ENCODE results near the gene ADGRD2. TPM values are rescaled to one million over a fixed set of nuclear protein-coding genes. Genes with fewer than 3 reads are reported as not detected.

Gene ADGRD2
- total RNA-seq, 1 donor, result not detected

DNA sequence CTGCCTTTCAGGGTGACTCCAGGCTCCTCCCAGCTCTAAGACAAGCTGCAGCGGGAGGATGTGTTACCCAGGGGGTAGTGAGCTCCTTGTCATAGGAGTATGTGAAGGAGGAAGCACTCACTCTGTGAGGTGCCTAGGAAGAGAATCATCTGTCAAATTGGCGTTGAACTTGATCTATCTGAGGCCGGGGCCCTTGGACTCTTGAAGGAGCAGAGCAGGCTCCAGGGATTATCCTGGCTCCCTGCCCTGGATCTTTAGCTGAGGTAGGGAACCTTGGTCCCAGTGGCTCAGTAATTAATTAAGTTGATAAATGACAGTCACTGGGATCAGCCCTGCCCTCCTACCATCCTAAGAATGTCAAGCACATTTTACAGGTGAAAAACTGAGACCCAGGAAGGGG lies 15.5 kb downstream of the ADGRD2 start:
- no peak for DNase-seq (ENCODE audit: low read depth)

DNA sequence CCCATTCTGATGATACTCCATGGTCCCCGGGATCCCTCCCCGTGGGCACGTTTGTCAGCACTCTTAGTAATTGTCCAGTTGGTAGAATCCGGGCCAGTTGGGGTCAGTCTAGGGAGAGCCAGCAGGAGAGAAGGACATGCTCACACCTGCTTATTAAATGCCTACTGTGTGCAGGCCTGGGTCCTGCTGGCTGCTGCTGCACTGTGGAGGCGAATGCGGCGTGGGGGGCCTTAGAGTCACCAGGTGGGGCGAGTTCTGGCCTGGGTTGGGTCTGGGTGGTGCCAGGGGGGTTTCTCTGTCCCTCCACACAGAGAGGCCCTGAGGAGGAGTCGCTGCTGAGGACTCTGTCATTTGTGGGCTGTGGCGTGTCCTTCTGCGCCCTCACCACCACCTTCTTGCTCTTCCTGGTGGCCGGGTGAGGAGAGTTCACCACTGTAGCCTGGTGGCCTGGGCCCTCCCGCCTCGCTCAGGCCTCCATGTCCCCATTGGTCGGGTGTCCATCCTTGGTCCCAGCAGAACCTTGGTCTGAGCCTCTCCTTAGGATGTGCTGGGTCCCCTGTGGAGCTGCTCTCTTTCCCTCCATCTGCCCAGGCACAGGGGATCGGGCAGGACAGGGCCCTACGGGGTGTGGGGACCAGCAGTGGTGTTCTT lies 17.3 kb downstream of the ADGRD2 start:
- no peak for DNase-seq (ENCODE audit: low read depth)
- TF ChIP-seq, protein P1, sequence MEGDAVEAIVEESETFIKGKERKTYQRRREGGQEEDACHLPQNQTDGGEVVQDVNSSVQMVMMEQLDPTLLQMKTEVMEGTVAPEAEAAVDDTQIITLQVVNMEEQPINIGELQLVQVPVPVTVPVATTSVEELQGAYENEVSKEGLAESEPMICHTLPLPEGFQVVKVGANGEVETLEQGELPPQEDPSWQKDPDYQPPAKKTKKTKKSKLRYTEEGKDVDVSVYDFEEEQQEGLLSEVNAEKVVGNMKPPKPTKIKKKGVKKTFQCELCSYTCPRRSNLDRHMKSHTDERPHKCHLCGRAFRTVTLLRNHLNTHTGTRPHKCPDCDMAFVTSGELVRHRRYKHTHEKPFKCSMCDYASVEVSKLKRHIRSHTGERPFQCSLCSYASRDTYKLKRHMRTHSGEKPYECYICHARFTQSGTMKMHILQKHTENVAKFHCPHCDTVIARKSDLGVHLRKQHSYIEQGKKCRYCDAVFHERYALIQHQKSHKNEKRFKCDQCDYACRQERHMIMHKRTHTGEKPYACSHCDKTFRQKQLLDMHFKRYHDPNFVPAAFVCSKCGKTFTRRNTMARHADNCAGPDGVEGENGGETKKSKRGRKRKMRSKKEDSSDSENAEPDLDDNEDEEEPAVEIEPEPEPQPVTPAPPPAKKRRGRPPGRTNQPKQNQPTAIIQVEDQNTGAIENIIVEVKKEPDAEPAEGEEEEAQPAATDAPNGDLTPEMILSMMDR (IDR thresholded peaks at IDR 0.05; ENCODE audit: insufficient read depth, low read length), result no peak
- H3K4me3 ChIP-seq (ENCODE audit: low read depth, low read length), result no peak overlapping the region

More for the DNA sequence above, 15.5 kb downstream of the ADGRD2 start:
- TF ChIP-seq, protein P1 (IDR thresholded peaks at IDR 0.05; ENCODE audit: insufficient read depth, low read length), result no peak
- no peak overlapping the region for H3K4me3 ChIP-seq (ENCODE audit: low read depth, low read length)

DNA sequence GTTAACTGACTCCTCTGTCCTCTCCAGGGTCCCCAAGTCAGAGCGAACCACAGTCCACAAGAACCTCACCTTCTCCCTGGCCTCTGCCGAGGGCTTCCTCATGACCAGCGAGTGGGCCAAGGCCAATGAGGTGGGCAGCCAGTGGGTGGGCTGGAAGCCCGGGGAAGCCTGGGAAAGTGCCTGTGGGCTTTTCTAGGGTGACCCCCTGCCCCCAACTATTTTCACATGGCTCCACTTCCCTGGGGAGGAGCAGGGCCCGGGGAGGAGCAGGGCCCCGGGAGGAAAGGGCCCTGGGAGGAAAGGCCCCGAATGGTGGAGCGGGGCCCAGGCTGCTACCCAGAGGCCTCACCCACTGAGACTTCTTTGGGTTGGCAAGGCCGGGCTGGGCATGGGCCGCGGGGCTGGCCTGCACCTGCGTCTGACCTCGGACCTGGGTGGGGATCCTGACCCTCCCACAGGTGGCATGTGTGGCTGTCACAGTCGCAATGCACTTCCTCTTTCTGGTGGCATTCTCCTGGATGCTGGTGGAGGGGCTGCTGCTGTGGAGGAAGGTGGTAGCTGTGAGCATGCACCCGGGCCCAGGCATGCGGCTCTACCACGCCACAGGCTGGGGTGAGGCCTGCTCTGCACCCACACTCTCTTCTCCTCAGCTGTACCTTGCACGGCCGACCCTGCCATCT lies 17.9 kb downstream of the ADGRD2 start:
- TF ChIP-seq, protein P1 (IDR thresholded peaks at IDR 0.05; ENCODE audit: insufficient read depth, low read length), result no peak
- no peak overlapping the region for H3K4me3 ChIP-seq (ENCODE audit: low read depth, low read length)
- no peak for DNase-seq (ENCODE audit: low read depth)

DNA sequence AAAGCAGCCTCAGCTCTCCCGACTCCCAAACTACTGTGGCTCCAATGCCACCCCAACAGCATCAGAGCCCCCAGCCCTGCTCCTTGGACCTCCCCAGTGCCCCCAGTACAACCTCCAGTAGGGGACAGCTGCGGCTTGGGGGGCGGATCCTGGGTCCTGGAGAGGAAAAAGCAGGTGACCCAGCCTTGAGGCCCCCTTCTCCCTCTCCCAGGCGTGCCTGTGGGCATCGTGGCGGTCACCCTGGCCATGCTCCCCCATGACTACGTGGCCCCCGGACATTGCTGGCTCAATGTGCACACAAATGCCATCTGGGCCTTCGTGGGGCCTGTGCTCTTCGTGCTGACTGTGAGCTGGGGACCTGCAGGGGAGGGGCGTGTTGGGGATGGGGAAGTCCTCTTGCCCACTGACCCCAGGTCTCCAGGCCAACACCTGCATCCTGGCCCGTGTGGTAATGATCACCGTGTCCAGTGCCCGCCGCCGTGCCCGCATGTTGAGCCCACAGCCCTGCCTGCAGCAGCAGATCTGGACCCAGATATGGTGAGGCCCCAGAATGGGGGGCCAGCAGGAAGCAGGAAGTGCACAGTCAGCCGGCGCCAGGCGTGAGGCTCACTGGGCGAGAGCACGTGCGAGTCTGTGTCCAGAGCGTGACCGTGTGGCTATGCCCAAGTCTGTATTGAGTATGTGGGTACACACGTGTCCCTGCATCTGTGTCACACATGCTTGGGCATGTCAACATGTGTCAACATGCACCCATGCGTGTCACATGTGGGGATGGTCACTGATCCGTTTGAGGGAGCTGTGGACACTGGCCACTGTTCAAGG lies 19.0 kb downstream of the ADGRD2 start:
- no peak overlapping the region for H3K4me3 ChIP-seq (ENCODE audit: low read depth, low read length)
- DNase-seq (ENCODE audit: low read depth), result no peak
- TF ChIP-seq, protein P1 (IDR thresholded peaks at IDR 0.05; ENCODE audit: insufficient read depth, low read length), result no peak

DNA sequence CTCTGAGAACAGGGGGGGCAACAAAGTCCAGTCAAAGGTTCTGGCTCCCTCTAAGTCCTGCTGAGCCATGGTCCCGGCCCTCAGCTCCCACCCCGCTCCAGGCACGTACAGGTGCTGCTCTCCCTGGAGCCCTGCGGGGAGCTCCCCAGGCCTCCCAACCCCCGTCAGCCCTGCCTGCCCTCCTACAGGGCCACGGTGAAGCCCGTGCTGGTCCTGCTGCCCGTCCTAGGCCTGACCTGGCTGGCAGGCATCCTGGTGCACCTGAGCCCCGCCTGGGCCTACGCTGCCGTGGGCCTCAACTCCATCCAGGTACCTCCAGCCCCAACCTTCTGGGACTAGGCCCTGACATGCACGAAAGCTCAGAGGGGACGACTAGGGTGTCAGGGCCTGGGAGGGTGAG lies 20.1 kb downstream of the ADGRD2 start:
- TF ChIP-seq, protein P1 (IDR thresholded peaks at IDR 0.05; ENCODE audit: insufficient read depth, low read length), result no peak
- no peak for DNase-seq (ENCODE audit: low read depth)
- no peak overlapping the region for H3K4me3 ChIP-seq (ENCODE audit: low read depth, low read length)

DNA sequence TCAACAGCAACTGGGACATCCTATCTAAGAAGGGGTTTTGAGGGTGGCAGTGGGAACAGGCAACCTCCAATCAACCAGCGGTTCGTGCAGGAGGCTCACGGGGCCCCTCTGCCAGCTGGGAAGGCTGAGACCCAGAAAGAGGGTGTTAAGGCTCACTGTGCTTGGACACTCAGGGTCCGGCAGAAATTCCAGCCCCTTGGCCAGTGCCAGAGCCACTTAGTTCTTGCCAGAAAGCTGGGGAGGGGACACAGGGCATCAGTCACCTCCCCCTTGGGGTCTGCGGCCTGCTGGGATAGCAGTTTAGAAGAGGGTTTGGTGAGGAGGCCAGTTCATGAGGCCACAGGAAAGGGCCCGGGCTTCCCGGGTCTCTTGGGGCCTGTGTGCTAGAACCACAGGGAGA lies 20.5 kb downstream of the ADGRD2 start:
- TF ChIP-seq, protein P1 (IDR thresholded peaks at IDR 0.05; ENCODE audit: insufficient read depth, low read length), result no peak
- DNase-seq (ENCODE audit: low read depth), result no peak
- no peak overlapping the region for H3K4me3 ChIP-seq (ENCODE audit: low read depth, low read length)
